HG03354 (cell line): Measurements from ENCODE around the gene BORCS5.
"Not testable (repeated sequence)": the region's sequence is repeated elsewhere in the genome, so short reads cannot be mapped to it uniquely, and the experiment has no call there.

Experiments used
- ATAC-seq: cut with Tn5 transposase; IDR thresholded peaks from one replicate; pipeline ENCODE4 v1.9.1; 2021; ENCODE audit warnings: mild to moderate bottlenecking; ENCODE audit not compliant: unreplicated experiment, poor library complexity, severe bottlenecking

Gene BORCS5

GRCh38 chr12:12351468-12352185 is 5.3 kb upstream of the BORCS5 start:
- ATAC-seq = not testable (repeated sequence)

GRCh38 chr12:12353276-12353675 is 3.6 kb upstream of the BORCS5 start:
- ATAC-seq = no peak

GRCh38 chr12:12353807-12354206 is 3.1 kb upstream of the BORCS5 start:
- ATAC-seq = no peak

GRCh38 chr12:12356467-12356895 is 397 bp upstream of the BORCS5 start:
- ATAC-seq = no peak

- no peak for ATAC-seq
Observed at GRCh38 chr12:12357719-12358461, 1.0 kb downstream of the BORCS5 start.

GRCh38 chr12:12358528-12358927 is 1.6 kb downstream of the BORCS5 start:
- ATAC-seq = no peak

GRCh38 chr12:12364787-12365445 is 8.0 kb downstream of the BORCS5 start:
- no peak for ATAC-seq

- no peak for ATAC-seq
Observed at GRCh38 chr12:12365446-12365802, 8.5 kb downstream of the BORCS5 start.

GRCh38 chr12:12365931-12366431 is 9.1 kb downstream of the BORCS5 start:
- no peak for ATAC-seq

GRCh38 chr12:12366701-12367481 is 10.0 kb downstream of the BORCS5 start:
- no peak for ATAC-seq

GRCh38 chr12:12367482-12367998 is 10.7 kb downstream of the BORCS5 start:
- ATAC-seq = no peak

- no peak for ATAC-seq
Observed at GRCh38 chr12:12372946-12373722, 16.3 kb downstream of the BORCS5 start.

- ATAC-seq = peak; percentile 71
Observed at GRCh38 chr12:12376646-12377448, 20.0 kb downstream of the BORCS5 start.

GRCh38 chr12:12378616-12379015 is 21.7 kb downstream of the BORCS5 start:
- ATAC-seq = no peak

- peak; percentile 63 for ATAC-seq
Observed at GRCh38 chr12:12379831-12380730, 23.2 kb downstream of the BORCS5 start.

- ATAC-seq = no peak
Observed at GRCh38 chr12:12380949-12381593, 24.2 kb downstream of the BORCS5 start.

GRCh38 chr12:12381982-12382381 is 25.1 kb downstream of the BORCS5 start:
- ATAC-seq = no peak
